HepG2 (cell line): ENCODE data around the gene TFG. TPM values are rescaled to one million over a fixed set of nuclear protein-coding genes. Genes with fewer than 3 reads are reported as not detected.

Source experiments
- CBFB ChIP-seq: sonication (generic); formaldehyde crosslinking; IDR thresholded peaks from 2 replicates; pipeline ENCODE4 v1.4.0; 2020; ENCODE audit warnings: missing genetic modification reagents
- CCDC6 ChIP-seq: sonication (generic); formaldehyde crosslinking; IDR thresholded peaks from 2 replicates; pipeline ENCODE4 v1.8.1; 2022; ENCODE audit warnings: mild to moderate bottlenecking, missing genetic modification reagents, moderate library complexity
- GABPA ChIP-seq, 2 experiments: IDR thresholded peaks; 2 replicates each; pipeline ENCODE4 v1.6.1; 2011 to 2016; ENCODE audit warnings: low read depth in 2 of 2, low read length in 1 of 2, missing biosample characterization in 1 of 2, missing genetic modification characterization in 1 of 2
- HMGXB4 ChIP-seq, 2 experiments: sonication (generic) in 1 of 2; formaldehyde crosslinking in 1 of 2; IDR thresholded peaks; 2 replicates each; pipeline versions ENCODE4 v1.4.0 to v1.6.1; 2018 to 2020; ENCODE audit warnings: missing genetic modification reagents in 2 of 2, borderline replicate concordance in 1 of 2, low read depth in 1 of 2, mild to moderate bottlenecking in 1 of 2, missing biosample characterization in 1 of 2
- HOXA7 ChIP-seq: sonication (generic); formaldehyde crosslinking; IDR thresholded peaks from 2 replicates; pipeline ENCODE4 v1.8.1; 2022; ENCODE audit warnings: mild to moderate bottlenecking, missing genetic modification reagents, moderate library complexity
- JUND ChIP-seq: sonication (generic); formaldehyde crosslinking; IDR thresholded peaks from 2 replicates; pipeline ENCODE4 v1.8.0; 2022; ENCODE audit warnings: mild to moderate bottlenecking, missing genetic modification reagents
- MIXL1 ChIP-seq: IDR thresholded peaks from 2 replicates; pipeline ENCODE4 v1.6.1; 2016
- PATZ1 ChIP-seq: sonication (generic); formaldehyde crosslinking; IDR thresholded peaks from 2 replicates; pipeline ENCODE4 v1.4.0; 2020; ENCODE audit warnings: missing genetic modification reagents
- RBM39 ChIP-seq: fragments of 200-400 bp; formaldehyde crosslinking; IDR thresholded peaks from one replicate; pipeline ENCODE4 v1.6.1; 2018; ENCODE audit warnings: antibody characterized with exemption, mild to moderate bottlenecking, low read depth, low read length; ENCODE audit not compliant: poor library complexity, severe bottlenecking
- ZNF18 ChIP-seq: sonication (generic); formaldehyde crosslinking; IDR thresholded peaks from 2 replicates; pipeline ENCODE4 v1.8.0; 2022; ENCODE audit warnings: mild to moderate bottlenecking, missing genetic modification reagents; ENCODE audit not compliant: insufficient replicate concordance
- ZNF678 ChIP-seq: sonication (generic); formaldehyde crosslinking; IDR thresholded peaks from 2 replicates; pipeline ENCODE4 v1.4.0; 2020; ENCODE audit warnings: mild to moderate bottlenecking, missing genetic modification reagents
- ZNF775 ChIP-seq: sonication (generic); formaldehyde crosslinking; IDR thresholded peaks from 2 replicates; pipeline ENCODE4 v1.4.0; 2020; ENCODE audit warnings: missing genetic modification reagents, mild to moderate bottlenecking, moderate library complexity, borderline replicate concordance
- polyA plus RNA-seq, 8 experiments: library from polyadenylated mRNA; depleted of rRNA in 3 of 8; stranded (reverse) in 7 of 8; unstranded in 1 of 8; fragments of >200 nt; fragmentation: Illumina TruSeq in 4 of 8; extraction: Trizol in 4 of 8; gene quantifications; 2 replicates each; pipeline versions ENCODE4 v1.2.1 to v1.2.3, GENCODE V29; 2011 to 2016; ENCODE audit warnings: low read depth in 4 of 8, missing spikeins in 1 of 8, mixed read lengths in 1 of 8; ENCODE audit not compliant: insufficient read depth in 1 of 8
- total RNA-seq, 5 experiments: library from RNA; depleted of rRNA; stranded (reverse); fragments of >200 nt; fragmentation: Illumina TruSeq; extraction: Trizol; gene quantifications; 2 replicates each; pipeline ENCODE4 v1.2.3, GENCODE V29; 2016; ENCODE audit warnings: low read depth in 1 of 5
- TF ChIP-seq, protein P1 (sequence below): sonication (generic); formaldehyde crosslinking; IDR thresholded peaks from 2 replicates; pipeline ENCODE4 v1.4.0; 2020; ENCODE audit warnings: missing genetic modification reagents

TFG gene
- total and polyA plus RNA-seq, 2 of the 13 experiments (the other 11 are each of a cell fraction or from before 2014, with no cell fraction given), result 53.6 to 71.7 TPM

DNA sequence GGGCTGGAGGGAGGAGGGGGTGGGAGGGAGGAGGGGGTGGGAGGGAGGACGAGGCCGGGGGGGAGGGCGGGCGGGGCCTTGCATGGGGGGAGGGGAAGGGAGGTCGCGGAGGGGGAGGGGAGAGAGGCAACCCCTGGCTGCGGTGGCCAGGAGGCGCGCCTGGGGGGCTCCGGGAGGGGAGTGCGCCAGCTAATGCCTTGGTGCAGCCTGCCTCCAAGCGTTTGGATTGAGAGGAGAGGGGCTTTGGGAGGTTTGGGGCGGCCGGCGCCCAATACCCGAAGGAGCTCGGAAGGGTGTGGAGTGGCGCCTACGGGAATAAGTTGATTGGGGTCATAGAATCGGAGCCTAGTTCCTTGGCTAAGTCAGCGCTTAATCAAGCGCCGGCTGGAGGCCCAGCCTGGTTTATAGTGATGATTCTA lies 557 bp downstream of the TFG start (continued):
- TF ChIP-seq MIXL1 (CRISPR knock-in tag), result no peak
- TF ChIP-seq HMGXB4 (CRISPR knock-in tag; IDR thresholded peaks at IDR 0.05; ENCODE audit: borderline replicate concordance in 1 of 2, low read depth in 1 of 2), result 0 out of 4 replicates have a peak, but pooled peaks of 1 of the 2 experiments have one; percentile 23
- peak; percentile 1; the same call in 1 of the 2 replicates for TF ChIP-seq ZNF678 (CRISPR knock-in tag)
- no peak for TF ChIP-seq HOXA7
- 0 out of 2 replicates have a peak, but pooled peaks have one; percentile 15 for TF ChIP-seq CCDC6 (CRISPR knock-in tag)
- peak; percentile 8 for TF ChIP-seq ZNF18 (CRISPR knock-in tag)
- peak; percentile 6 for TF ChIP-seq RBM39
- TF ChIP-seq CBFB (CRISPR knock-in tag), result 0 out of 2 replicates have a peak, but pooled peaks have one; percentile 3
- TF ChIP-seq ZNF775, result no peak
- TF ChIP-seq, protein P1, sequence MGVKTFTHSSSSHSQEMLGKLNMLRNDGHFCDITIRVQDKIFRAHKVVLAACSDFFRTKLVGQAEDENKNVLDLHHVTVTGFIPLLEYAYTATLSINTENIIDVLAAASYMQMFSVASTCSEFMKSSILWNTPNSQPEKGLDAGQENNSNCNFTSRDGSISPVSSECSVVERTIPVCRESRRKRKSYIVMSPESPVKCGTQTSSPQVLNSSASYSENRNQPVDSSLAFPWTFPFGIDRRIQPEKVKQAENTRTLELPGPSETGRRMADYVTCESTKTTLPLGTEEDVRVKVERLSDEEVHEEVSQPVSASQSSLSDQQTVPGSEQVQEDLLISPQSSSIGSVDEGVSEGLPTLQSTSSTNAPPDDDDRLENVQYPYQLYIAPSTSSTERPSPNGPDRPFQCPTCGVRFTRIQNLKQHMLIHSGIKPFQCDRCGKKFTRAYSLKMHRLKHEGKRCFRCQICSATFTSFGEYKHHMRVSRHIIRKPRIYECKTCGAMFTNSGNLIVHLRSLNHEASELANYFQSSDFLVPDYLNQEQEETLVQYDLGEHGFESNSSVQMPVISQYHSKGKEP (CRISPR knock-in tag), result no peak
- TF ChIP-seq GABPA (IDR thresholded peaks at IDR 0.05; ENCODE audit: low read depth, low read length), result no peak
- TF ChIP-seq GABPA (CRISPR knock-in tag; IDR thresholded peaks at IDR 0.05; ENCODE audit: low read depth), result 0 out of 2 replicates have a peak, but pooled peaks have one; percentile 14
- peak; percentile 54; the same call in 1 of the 2 replicates for TF ChIP-seq PATZ1 (CRISPR knock-in tag)
- no peak for TF ChIP-seq JUND (CRISPR knock-in tag)
